Measurements from ENCODE around the gene FAM222A. TPM values are rescaled to one million over a fixed set of nuclear protein-coding genes. Genes with fewer than 3 reads are reported as not detected.

Gene FAM222A
- total and polyA plus RNA-seq, 2 of the 4 experiments (the other 2 are of a cell fraction), result under 0.01 to 0.32 TPM

DNA sequence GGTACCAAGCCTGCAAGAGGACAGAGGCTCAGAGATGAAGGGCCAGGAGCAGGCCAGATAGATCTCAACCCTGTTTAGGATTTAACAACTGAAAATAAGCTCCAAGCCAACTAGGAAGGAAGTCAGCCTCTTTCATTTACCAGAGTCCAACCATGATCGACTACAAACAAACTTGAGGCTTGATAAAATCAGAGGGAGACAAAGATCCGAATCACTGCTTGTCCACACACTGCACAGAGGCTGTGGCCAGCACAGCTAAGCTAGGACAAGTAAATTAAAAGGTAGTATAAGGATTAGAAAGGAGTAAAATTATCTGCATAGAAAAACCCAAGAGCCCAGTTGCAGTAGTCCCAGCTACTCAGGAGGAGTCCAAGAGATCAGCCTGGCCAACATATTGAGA is 40.3 kb downstream of the FAM222A start:
- CTCF ChIA-PET, result interaction anchor here (0.6 kb wide), 1 partner anchor 237 kb away, joined by 6 read pairs; no protein-coding TSS in a partner anchor

More for the DNA sequence above, 40.3 kb downstream of the FAM222A start:
- no TSS peak for BruUV-seq (replicated peaks)
- Histone ChIP-seq H2BK5ac (ENCODE audit: low read depth, low read length, poor library complexity, severe bottlenecking) (no peak overlapping the region), H2AK5ac (ENCODE audit: low read depth, low read length) (no peak overlapping the region), H3K9me1 (ENCODE audit: insufficient read depth, low read length) (no peaks in the 10 kb centered on the region), H2BK120ac (ENCODE audit: low read depth, low read length) (no peak overlapping the region), H3K23ac (ENCODE audit: low read depth, low read length) (no peak overlapping the region), H3K56ac (ENCODE audit: extremely low read depth, insufficient read depth, low read length) (no peak overlapping the region), H2BK20ac (ENCODE audit: low read depth, low read length) (no peak overlapping the region), H3K4me1 (ENCODE audit: control insufficient read depth, insufficient read depth, low read length) (no peaks in the 10 kb centered on the region), H3K4me3 (ENCODE audit: insufficient read depth, low read depth, low read length) (no peak overlapping the region), H2AFZ (replicated peaks; ENCODE audit: low read length, poor library complexity) (no peak overlapping the region), H3K4me2 (ENCODE audit: low read depth, low read length) (no peak overlapping the region), H2AK9ac (replicated peaks; ENCODE audit: low read depth, low read length, poor library complexity) (no peak overlapping the region), H3K27ac (ENCODE audit: insufficient read depth, low read length) (no peak overlapping the region), H4K91ac (ENCODE audit: insufficient read depth, low read depth, low read length) (no peak overlapping the region), H3K9ac (ENCODE audit: low read depth, low read length) (no peak overlapping the region), H3K18ac (ENCODE audit: low read depth, low read length) (no peak overlapping the region), H3K27me3 (ENCODE audit: control insufficient read depth, insufficient read depth, low read length) (peaks cover 12% of the 10 kb centered on the region; the same call in 1 of the 2 replicates), H3K4ac (ENCODE audit: low read depth, low read length) (no peak overlapping the region), H3K79me1 (ENCODE audit: low read depth in 1 of 2, low read length in 2 of 2) (no peaks in the 10 kb centered on the region), H4K5ac (ENCODE audit: low read depth, low read length) (no peak overlapping the region), H3K36me3 (ENCODE audit: control insufficient read depth, insufficient read depth, low read length) (no peaks in the 10 kb centered on the region), H4K20me1 (ENCODE audit: insufficient read depth, low read length) (no peaks in the 10 kb centered on the region), H2BK15ac (ENCODE audit: low read depth, low read length) (no peak overlapping the region), H4K8ac (ENCODE audit: low read depth in 2 of 2, low read length in 2 of 2) (no peak overlapping the region), H3K14ac (replicated peaks; ENCODE audit: low read depth, low read length) (no peak overlapping the region), H3K9me3 (ENCODE audit: control insufficient read depth, insufficient read depth, low read length) (no peaks in the 10 kb centered on the region; the same call in 1 of the 2 replicates)
- WGBS, 2 experiments (ENCODE audit: extremely low coverage in 2 of 2, insufficient read length in 1 of 2), result no CpG with 5 or more reads among the region's 2 CpGs
- dilution Hi-C loops (cut with HindIII; ENCODE audit: low sequenced_read_pairs, unreplicated experiment), result no loop called here
- ATAC-seq (ENCODE audit: low read depth), result no peak
- intact Hi-C loops (cut with micrococcal nuclease), result no loop called here
- DNase-seq, result no peak
- POLR2A ChIA-PET (ENCODE audit: unreplicated experiment), result no interaction called here
- in situ Hi-C loops (cut with MboI; ENCODE audit: low sequenced_read_pairs), result no loop called here
- no peak for TF ChIP-seq RCOR1 (IDR thresholded peaks at IDR 0.05; ENCODE audit: insufficient replicate concordance, low read length)
